H1 (cell line): ENCODE results near the gene TBC1D20. TPM values are rescaled to one million over a fixed set of nuclear protein-coding genes. Genes with fewer than 3 reads are reported as not detected.

Experiments
- CTCF ChIA-PET: fragments of 300-600 bp; sonication (Branson Sonifier 250); formaldehyde crosslinking; loops from one replicate; lab custom pipeline; 2021; ENCODE audit not compliant: partially characterized antibody; lab: Charles Lee
- POLR2A ChIA-PET: fragments of 300-600 bp; sonication (Branson Sonifier 250); formaldehyde crosslinking; loops from one replicate; lab custom pipeline; 2021; ENCODE audit warnings: inconsistent platforms; ENCODE audit not compliant: partially characterized antibody; lab: Charles Lee
- DNase-seq, 2 experiments: peaks; one replicate each; pipeline versions ENCODE4 v3.0.0 to v3.0.0-alpha.2; 2010 to 2022; ENCODE audit warnings: low spot score in 2 of 2, low read depth in 1 of 2, mixed read lengths in 1 of 2
- FAIRE-seq: peaks from 2 replicates; lab custom pipeline; 2011; peaks lifted over from hg19 to GRCh38; lab: Jason Lieb, UNC
- H2AFZ ChIP-seq: 2 replicates; pipeline ENCODE4 v1.8.1; 2012; ENCODE audit warnings: low read length, inconsistent platforms
- H2AK5ac ChIP-seq: 2 replicates; pipeline ENCODE4 v1.6.1; 2013; ENCODE audit warnings: low read depth, low read length
- H2BK120ac ChIP-seq: replicated peaks from 2 replicates; pipeline ENCODE3; 2013; ENCODE audit warnings: low read depth, low read length, inconsistent platforms
- H2BK12ac ChIP-seq: 2 replicates; pipeline ENCODE4 v1.6.1; 2013; ENCODE audit warnings: low read depth, low read length
- H2BK15ac ChIP-seq: 2 replicates; pipeline ENCODE4 v1.6.1; 2013; ENCODE audit warnings: low read length
- H2BK20ac ChIP-seq: 2 replicates; pipeline ENCODE4 v1.6.1; 2013; ENCODE audit warnings: low read length
- H2BK5ac ChIP-seq: 2 replicates; pipeline ENCODE4 v1.6.1; 2013; ENCODE audit warnings: low read depth, low read length
- H3K14ac ChIP-seq: 2 replicates; pipeline ENCODE4 v1.6.1; 2013; ENCODE audit warnings: inconsistent platforms; ENCODE audit not compliant: insufficient read length
- H3K18ac ChIP-seq: 2 replicates; pipeline ENCODE4 v1.6.1; 2013; ENCODE audit warnings: low read length; ENCODE audit errors: extremely low read depth
- H3K23ac ChIP-seq: 2 replicates; pipeline ENCODE4 v1.6.1; 2013; ENCODE audit warnings: inconsistent platforms; ENCODE audit not compliant: insufficient read length
- H3K23me2 ChIP-seq: 2 replicates; pipeline ENCODE4 v1.6.1; 2013; ENCODE audit warnings: low read depth, low read length
- H3K27ac ChIP-seq: 2 replicates; pipeline ENCODE4 v1.6.1; 2011; ENCODE audit warnings: low read depth, low read length, inconsistent platforms
- H3K27me3 ChIP-seq, 4 experiments: replicated peaks in 1 of 4; 1 replicate in 1 of 4; 2 replicates in 3 of 4; pipeline versions ENCODE4 v1.6.1 to v1.8.1; 2011 to 2013; ENCODE audit warnings: low read length in 3 of 4, mild to moderate bottlenecking in 3 of 4, inconsistent platforms in 2 of 4, mixed read lengths in 2 of 4, moderate library complexity in 1 of 4; ENCODE audit not compliant: control insufficient read depth in 3 of 4, insufficient read depth in 3 of 4; ENCODE audit errors: extremely low read depth in 1 of 4
- H3K36me3 ChIP-seq, 4 experiments: 2 replicates each; pipeline versions ENCODE4 v1.6.1 to v1.8.1; 2011 to 2013; ENCODE audit warnings: mild to moderate bottlenecking in 4 of 4, low read length in 3 of 4, moderate library complexity in 2 of 4, control low read depth in 1 of 4, inconsistent platforms in 1 of 4; ENCODE audit not compliant: insufficient read depth in 4 of 4, control insufficient read depth in 2 of 4
- H3K4ac ChIP-seq: replicated peaks from 2 replicates; pipeline ENCODE3; 2013; ENCODE audit warnings: low read length, low read depth, mixed read lengths, inconsistent platforms; ENCODE audit not compliant: insufficient read length
- H3K4me1 ChIP-seq, 4 experiments: replicated peaks in 1 of 4; 1 replicate in 1 of 4; 2 replicates in 3 of 4; pipeline versions ENCODE4 v1.6.1 to v1.8.1; 2011 to 2013; ENCODE audit warnings: low read length in 3 of 4, inconsistent platforms in 2 of 4, mixed read lengths in 1 of 4; ENCODE audit not compliant: insufficient read depth in 4 of 4, control insufficient read depth in 3 of 4
- H3K4me2 ChIP-seq, 2 experiments: 2 replicates each; pipeline versions ENCODE4 v1.6.1 to v1.8.1; 2011 to 2013; ENCODE audit warnings: low read depth in 2 of 2, low read length in 2 of 2, control low read depth in 1 of 2, inconsistent platforms in 1 of 2, mild to moderate bottlenecking in 1 of 2; ENCODE audit not compliant: insufficient read depth in 1 of 2
- H3K4me3 ChIP-seq, 4 experiments: fragments of 200-600, 300-600 bp in 1 of 4; sonication (generic), shearing (Covaris generic), sonication (Bioruptor Twin) in 1 of 4; 2 replicates each; pipeline versions ENCODE4 v1.5.1 to v1.8.1; 2011 to 2016; ENCODE audit warnings: low read length in 4 of 4, low read depth in 3 of 4, control low read depth in 2 of 4, inconsistent platforms in 2 of 4, mild to moderate bottlenecking in 2 of 4, mixed read lengths in 1 of 4, moderate library complexity in 1 of 4; ENCODE audit not compliant: insufficient read depth in 2 of 4; ENCODE audit errors: extremely low read depth in 1 of 4
- H3K56ac ChIP-seq: replicated peaks from 2 replicates; pipeline ENCODE3; 2013; ENCODE audit warnings: low read depth, mild to moderate bottlenecking, mixed read lengths, low read length, inconsistent platforms; ENCODE audit not compliant: insufficient read length
- H3K79me1 ChIP-seq: 2 replicates; pipeline ENCODE4 v1.6.1; 2013; ENCODE audit warnings: low read depth, low read length, control low read depth
- H3K79me2 ChIP-seq, 2 experiments: 2 replicates each; pipeline versions ENCODE4 v1.6.1 to v1.8.1; 2012 to 2013; ENCODE audit warnings: low read length in 2 of 2, mild to moderate bottlenecking in 2 of 2, inconsistent platforms in 1 of 2; ENCODE audit not compliant: insufficient read depth in 2 of 2, control insufficient read depth in 1 of 2
- H3K9ac ChIP-seq, 4 experiments: replicated peaks in 1 of 4; 1 replicate in 1 of 4; 2 replicates in 3 of 4; pipeline versions ENCODE4 v1.6.1 to v1.8.1; 2011 to 2013; ENCODE audit warnings: low read depth in 3 of 4, low read length in 3 of 4, control low read depth in 2 of 4, mild to moderate bottlenecking in 2 of 4, moderate library complexity in 2 of 4, inconsistent platforms in 1 of 4; ENCODE audit errors: extremely low read depth in 1 of 4
- H3K9me3 ChIP-seq, 2 experiments: 2 replicates each; pipeline versions ENCODE4 v1.6.1 to v1.8.1; 2012 to 2013; ENCODE audit warnings: mild to moderate bottlenecking in 2 of 2, moderate library complexity in 2 of 2, control low read depth in 1 of 2, inconsistent platforms in 1 of 2, low read depth in 1 of 2, low read length in 1 of 2, mixed read lengths in 1 of 2; ENCODE audit not compliant: insufficient read depth in 2 of 2
- H4K20me1 ChIP-seq, 2 experiments: replicated peaks in 1 of 2; 2 replicates each; pipeline versions ENCODE3 to v1.8.1; 2011 to 2013; ENCODE audit warnings: inconsistent platforms in 2 of 2, low read length in 2 of 2, mild to moderate bottlenecking in 1 of 2; ENCODE audit not compliant: insufficient read depth in 2 of 2, control insufficient read depth in 1 of 2
- H4K5ac ChIP-seq: 2 replicates; pipeline ENCODE4 v1.6.1; 2013; ENCODE audit warnings: low read length, low read depth, mixed read lengths, inconsistent platforms; ENCODE audit not compliant: insufficient read length
- H4K8ac ChIP-seq: 2 replicates; pipeline ENCODE4 v1.8.0; 2013; ENCODE audit warnings: mild to moderate bottlenecking, moderate library complexity, low read length, inconsistent platforms; ENCODE audit not compliant: insufficient read depth; ENCODE audit errors: extremely low read depth
- H4K91ac ChIP-seq: replicated peaks from 2 replicates; pipeline ENCODE3; 2013; ENCODE audit warnings: low read length, mixed read lengths, inconsistent platforms; ENCODE audit not compliant: insufficient read length
- FOSL1 ChIP-seq: IDR thresholded peaks from 2 replicates; pipeline ENCODE4 v1.6.1; 2011; ENCODE audit warnings: mild to moderate bottlenecking, low read depth, low read length, moderate library complexity; ENCODE audit not compliant: insufficient read depth
- PHF8 ChIP-seq: fragments of 200-600 bp; sonication (generic); conservative IDR thresholded peaks from 2 replicates; pipeline ENCODE4 v1.7.1; 2012; ENCODE audit warnings: low read depth, mild to moderate bottlenecking, inconsistent platforms, low read length, moderate library complexity
- RBBP5 ChIP-seq: IDR thresholded peaks from 2 replicates; pipeline ENCODE4 v1.7.1; 2012; ENCODE audit warnings: low read depth, mild to moderate bottlenecking, inconsistent platforms, low read length, moderate library complexity, borderline replicate concordance
- RFX5 ChIP-seq: IDR thresholded peaks from 2 replicates; pipeline ENCODE4 v1.6.1; 2011; ENCODE audit warnings: low read depth, low read length, improper control_type of control experiment, borderline replicate concordance
- RNF2 ChIP-seq: fragments of 200-900, 300-1000 bp; sonication (generic); IDR thresholded peaks from 2 replicates; pipeline ENCODE4 v1.7.1; 2016; ENCODE audit warnings: borderline replicate concordance, low read depth, mild to moderate bottlenecking, antibody characterized with exemption, low read length; ENCODE audit not compliant: poor library complexity, severe bottlenecking; ENCODE audit errors: missing control alignments
- SP1 ChIP-seq: IDR thresholded peaks from 2 replicates; pipeline ENCODE4 v1.6.1; 2011; ENCODE audit warnings: low read depth, low read length
- WGBS, 2 experiments: shearing (Covaris generic) in 1 of 2; methylation state at CpG; one replicate each; pipeline versions ENCODE4 v1.1.6 to v1.1.7; 2013 to 2015; ENCODE audit warnings: low lambda C conversion rate in 2 of 2, mixed read lengths in 2 of 2, inconsistent platforms in 1 of 2, low coverage in 1 of 2, missing lambda C conversion rate in 1 of 2; ENCODE audit not compliant: insufficient replicate concordance in 2 of 2, insufficient coverage in 1 of 2, insufficient read length in 1 of 2; ENCODE audit errors: extremely low coverage in 1 of 2, missing lambda C conversion rate in 1 of 2; 5-methylcytosine and 5-hydroxymethylcytosine counted together
- polyA plus RNA-seq, 7 experiments: library from polyadenylated mRNA; depleted of rRNA in 3 of 7; stranded (reverse) in 5 of 7; unstranded in 2 of 7; fragments of >200 nt in 5 of 7; fragments of 200-250 nt in 2 of 7; gene quantifications; 1 replicate in 5 of 7; 2 replicates in 1 of 7; 4 replicates in 1 of 7; pipeline versions ENCODE4 v1.2.1 to v1.2.3, GENCODE V29; 2011 to 2013; ENCODE audit warnings: missing spikeins in 2 of 7, mixed read lengths in 2 of 7
- total RNA-seq: library from RNA; stranded (reverse); fragmentation: NEBNext Ultra II Directional; extraction: Animal tissue kit (Norgen Biotek cat#: 25700); gene quantifications from 2 replicates; pipeline ENCODE4 v1.2.1, GENCODE V29; 2021

TBC1D20 gene
- total and polyA plus RNA-seq, 2 of the 8 experiments (the other 6 are each of a cell fraction or from before 2014, with no cell fraction given) = 14.5 to 17.1 TPM

DNA sequence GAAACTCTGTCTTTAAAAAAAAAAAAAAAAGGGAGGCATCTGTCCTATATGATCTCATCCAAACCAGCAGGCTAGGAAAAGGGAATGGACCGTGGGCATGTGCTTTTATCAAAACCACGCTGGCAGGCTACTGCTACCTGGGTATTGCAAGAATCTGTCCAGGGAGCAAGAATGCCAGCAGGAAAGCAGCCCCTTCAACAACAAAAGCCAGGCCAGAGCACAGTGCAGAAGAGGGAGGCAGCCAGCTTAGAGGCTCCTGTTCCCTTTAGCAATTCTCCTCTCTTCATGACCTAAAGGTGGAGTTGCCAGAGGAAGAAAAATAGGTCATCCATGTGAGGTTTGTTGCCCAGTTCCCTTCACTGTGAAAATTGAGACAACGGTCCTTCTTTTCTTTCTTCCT lies 18.2 kb downstream of the TBC1D20 start:
- Histone ChIP-seq H3K4me1 (no peaks in the 10 kb centered on the region), H3K79me2 (no peaks in the 10 kb centered on the region; a peak in 1 of 4 replicates), H2BK20ac (no peak overlapping the region), H3K4me2 (no peak overlapping the region), H3K4ac (no peak overlapping the region), H4K5ac (no peak overlapping the region), H3K4me3 (no peak overlapping the region), H4K91ac (no peak overlapping the region), H3K27me3 (no peaks in the 10 kb centered on the region), H3K9me3 (no peaks in the 10 kb centered on the region), H3K36me3 (peaks cover 18 to 56% (median 25%) of the 10 kb centered on the region in 4 experiments; a peak in 7 of 8 replicates), H2BK5ac (no peak overlapping the region), H2BK120ac (no peak overlapping the region), H3K23ac (no peak overlapping the region), H3K18ac (no peak overlapping the region), H3K14ac (no peak overlapping the region), H4K8ac (no peak overlapping the region), H3K27ac (no peak overlapping the region), H3K9ac (no peak overlapping the region), H2AFZ (no peak overlapping the region), H3K56ac (no peak overlapping the region), H2BK15ac (no peak overlapping the region), H4K20me1 (peaks cover 0 to 6% of the 10 kb centered on the region in 2 experiments), H3K79me1 (peaks cover 4% of the 10 kb centered on the region; the same call in 1 of the 2 replicates), H3K23me2 (no peaks in the 10 kb centered on the region), H2BK12ac (no peak overlapping the region), H2AK5ac (no peak overlapping the region)
- FAIRE-seq (no peak), DNase-seq (no peak)
- TF ChIP-seq PHF8 (no peak), SP1 (no peak), FOSL1 (no peak), RBBP5 (no peak), RFX5 (no peak), RNF2 (no peak)
- WGBS, 2 experiments = 93% methylated on average over 3 of the region's 3 CpGs; no CpG with 5 or more reads in 1 of the 2 experiments
- POLR2A ChIA-PET = interaction anchor here (0.9 to 2.9 kb wide), 4 partner anchors 9 to 55 kb away, joined by 3 to 9 read pairs (median 4); no protein-coding TSS in a partner anchor
- CTCF ChIA-PET = interaction anchor here (1.1 to 1.6 kb wide), 2 partner anchors 14 to 317 kb away, joined by 3 to 5 read pairs; no protein-coding TSS in a partner anchor
